Measurements from ENCODE around the gene LIX1L. TPM values are rescaled to one million over a fixed set of nuclear protein-coding genes. Genes with fewer than 3 reads are reported as not detected.

The LIX1L gene
- polyA plus RNA-seq, 1 donor = 12.0 TPM

DNA sequence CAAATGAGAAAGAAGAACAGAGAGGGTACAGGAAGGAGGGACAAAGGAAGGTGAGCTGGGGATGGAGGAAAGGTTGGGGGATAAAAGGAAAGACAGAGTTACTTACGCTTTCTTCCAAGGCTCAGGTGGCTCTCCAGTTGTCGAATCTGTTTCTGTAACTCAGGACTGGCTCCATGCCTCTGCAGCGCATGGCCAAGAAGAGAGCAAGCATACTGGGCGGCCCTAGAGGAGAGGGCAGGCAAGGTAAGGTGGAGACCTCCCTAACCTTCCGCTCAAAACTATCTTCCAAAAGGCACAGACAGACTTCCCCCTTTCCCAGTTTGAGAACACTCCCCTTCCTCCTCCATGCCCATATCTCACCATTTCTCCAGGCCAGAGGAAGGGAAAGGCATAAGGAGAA is 40.2 kb downstream of the LIX1L start:
- Histone ChIP-seq H3K27me3 (ENCODE audit: control insufficient read depth, insufficient read depth, low read length) (no peaks in the 10 kb centered on the region), H3K36me3 (ENCODE audit: control insufficient read depth, insufficient read depth, low read length) (peaks cover 12% of the 10 kb centered on the region), H3K4me3 (ENCODE audit: low read length) (peak overlapping the region; percentile 88), H3K27ac (ENCODE audit: low read length) (no peak overlapping the region), H3K9me3 (ENCODE audit: control insufficient read depth, low read depth, low read length) (no peaks in the 10 kb centered on the region), H3K4me1 (ENCODE audit: control insufficient read depth, insufficient read depth, low read length) (peaks cover 9% of the 10 kb centered on the region)
- no CpG with 5 or more reads among the region's 5 CpGs for WGBS (ENCODE audit: insufficient coverage, low lambda C conversion rate)
- DNase-seq = no peak

DNA sequence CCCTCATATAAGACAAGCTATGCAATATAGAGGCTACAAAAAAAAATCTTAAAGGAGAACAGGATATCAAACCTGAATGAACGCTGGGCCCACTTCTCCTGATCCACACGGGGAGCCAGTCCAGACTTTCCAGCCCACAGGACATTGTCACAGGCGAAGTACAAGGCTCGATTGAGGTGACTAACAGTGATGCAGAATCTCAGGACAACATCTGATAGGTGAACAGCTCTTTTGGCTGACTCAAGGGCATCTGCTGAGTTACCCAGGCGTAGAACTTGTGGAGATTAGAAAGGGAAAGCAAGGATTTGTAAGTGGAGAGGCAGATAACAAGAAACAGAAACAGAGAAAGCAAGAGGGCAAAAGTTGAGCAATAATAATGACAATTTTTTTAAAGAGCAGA is 41.1 kb downstream of the LIX1L start:
- no peaks in the 10 kb centered on the region for H3K9me3 ChIP-seq (ENCODE audit: control insufficient read depth, low read depth, low read length)
- no peak overlapping the region for H3K27ac ChIP-seq (ENCODE audit: low read length)
- no peak for DNase-seq
- WGBS (ENCODE audit: insufficient coverage, low lambda C conversion rate) = 60% methylated on average over 1 of the region's 5 CpGs
- H3K27me3 ChIP-seq (ENCODE audit: control insufficient read depth, insufficient read depth, low read length) = no peaks in the 10 kb centered on the region
- H3K4me3 ChIP-seq (ENCODE audit: low read length) = no peak overlapping the region
- peaks cover 9% of the 10 kb centered on the region for H3K4me1 ChIP-seq (ENCODE audit: control insufficient read depth, insufficient read depth, low read length)
- H3K36me3 ChIP-seq (ENCODE audit: control insufficient read depth, insufficient read depth, low read length) = peaks cover 19% of the 10 kb centered on the region

DNA sequence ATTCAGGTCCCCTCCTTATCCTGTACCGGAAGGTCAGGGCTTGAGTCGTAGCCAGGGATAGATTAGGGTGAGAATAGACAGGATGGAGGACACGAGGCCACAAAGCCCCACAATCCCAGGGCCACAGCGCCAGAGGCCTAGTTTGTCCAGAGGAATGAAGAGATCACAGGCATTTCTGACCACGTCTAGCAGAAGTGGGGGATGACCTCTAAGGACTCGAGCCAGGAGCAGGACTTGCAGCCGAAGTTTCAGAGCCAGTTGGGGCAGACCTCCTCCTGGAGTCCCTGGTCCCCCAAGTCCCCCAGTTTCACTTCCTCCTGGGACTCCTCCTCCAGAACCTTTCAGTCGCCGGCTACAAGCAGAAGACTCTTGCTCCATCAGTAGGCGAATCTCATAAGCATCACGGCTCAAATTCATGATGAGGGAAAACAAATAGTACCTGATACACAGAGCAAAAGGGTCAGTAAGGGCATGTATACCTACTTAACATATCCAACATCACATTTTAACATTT is 45.6 kb downstream of the LIX1L start:
- peaks cover 28% of the 10 kb centered on the region for H3K36me3 ChIP-seq (ENCODE audit: control insufficient read depth, insufficient read depth, low read length)
- no peak overlapping the region for H3K27ac ChIP-seq (ENCODE audit: low read length)
- 100% methylated on average over 2 of the region's 11 CpGs for WGBS (ENCODE audit: insufficient coverage, low lambda C conversion rate)

DNA sequence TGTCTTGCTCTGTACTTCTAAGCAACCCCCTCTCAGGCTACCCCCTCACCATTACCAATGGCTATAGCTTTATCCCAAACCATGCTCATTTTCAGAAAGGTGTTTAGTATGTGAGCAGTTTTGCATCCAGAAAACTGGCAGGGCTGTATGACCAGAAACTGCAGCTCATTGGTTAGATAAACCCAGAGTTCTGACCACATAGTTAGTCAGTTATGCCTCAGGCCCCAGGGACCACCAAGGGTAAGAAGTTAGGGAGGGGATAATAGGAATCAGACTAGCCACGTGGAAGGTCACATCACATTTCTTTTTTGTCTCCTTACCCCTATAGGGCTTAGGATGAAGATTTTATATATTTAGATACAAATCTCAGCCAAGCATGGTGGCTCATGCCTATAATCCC is 49.2 kb downstream of the LIX1L start:
- no peaks in the 10 kb centered on the region for H3K27me3 ChIP-seq (ENCODE audit: control insufficient read depth, insufficient read depth, low read length)
- H3K36me3 ChIP-seq (ENCODE audit: control insufficient read depth, insufficient read depth, low read length) = peaks cover 16% of the 10 kb centered on the region
- DNase-seq = no peak
- H3K4me1 ChIP-seq (ENCODE audit: control insufficient read depth, insufficient read depth, low read length) = no peaks in the 10 kb centered on the region
- H3K4me3 ChIP-seq (ENCODE audit: low read length) = no peak overlapping the region
- no peak overlapping the region for H3K27ac ChIP-seq (ENCODE audit: low read length)
- WGBS (ENCODE audit: insufficient coverage, low lambda C conversion rate) = no CpG with 5 or more reads among the region's 1 CpG
- no peaks in the 10 kb centered on the region for H3K9me3 ChIP-seq (ENCODE audit: control insufficient read depth, low read depth, low read length)

More for the DNA sequence above, 45.6 kb downstream of the LIX1L start:
- Histone ChIP-seq H3K4me1 (ENCODE audit: control insufficient read depth, insufficient read depth, low read length) (no peaks in the 10 kb centered on the region), H3K4me3 (ENCODE audit: low read length) (no peak overlapping the region), H3K9me3 (ENCODE audit: control insufficient read depth, low read depth, low read length) (no peaks in the 10 kb centered on the region), H3K27me3 (ENCODE audit: control insufficient read depth, insufficient read depth, low read length) (no peaks in the 10 kb centered on the region)
- DNase-seq = no peak

DNA sequence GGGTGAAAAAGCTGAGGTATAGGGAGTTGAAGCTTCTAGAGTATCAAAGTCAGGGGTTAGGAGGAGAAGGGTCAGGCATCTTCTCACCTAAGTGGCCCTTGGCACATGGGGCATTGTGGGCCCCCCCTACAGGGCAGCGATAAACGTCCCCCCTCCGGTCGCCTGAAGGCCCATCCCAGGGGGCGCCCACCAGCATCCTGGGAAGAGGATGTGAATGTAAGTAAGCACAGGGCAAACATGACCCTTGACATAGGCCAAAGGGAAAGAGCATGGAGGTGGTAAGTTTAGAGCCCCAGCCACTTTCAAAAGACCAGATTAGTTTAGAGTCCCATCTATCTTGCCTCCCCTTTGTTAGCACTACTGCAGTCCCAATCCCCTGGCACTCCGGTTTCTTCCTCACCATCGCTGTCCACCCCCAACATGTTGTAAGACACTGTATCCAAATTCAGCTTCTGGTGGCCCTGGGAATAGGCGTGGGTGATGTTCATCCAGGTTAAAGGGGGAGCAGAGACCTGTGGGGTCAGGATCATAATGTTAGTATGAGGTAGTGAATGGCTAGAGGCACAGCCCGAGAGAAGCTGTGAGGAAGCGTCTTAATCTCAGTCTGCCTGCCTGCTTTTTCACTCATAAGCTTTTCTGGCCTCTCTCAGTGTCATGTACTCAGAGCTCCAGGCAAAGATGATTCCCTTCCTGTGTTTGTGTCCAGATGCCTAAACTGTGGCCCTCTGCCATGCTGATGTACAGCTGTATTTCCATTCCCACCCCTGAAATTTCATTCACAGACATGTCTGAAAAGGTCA is 50.7 kb downstream of the LIX1L start:
- H3K36me3 ChIP-seq (ENCODE audit: control insufficient read depth, insufficient read depth, low read length) = peaks cover 13% of the 10 kb centered on the region
- 80% methylated on average over 1 of the region's 10 CpGs for WGBS (ENCODE audit: insufficient coverage, low lambda C conversion rate)

DNA sequence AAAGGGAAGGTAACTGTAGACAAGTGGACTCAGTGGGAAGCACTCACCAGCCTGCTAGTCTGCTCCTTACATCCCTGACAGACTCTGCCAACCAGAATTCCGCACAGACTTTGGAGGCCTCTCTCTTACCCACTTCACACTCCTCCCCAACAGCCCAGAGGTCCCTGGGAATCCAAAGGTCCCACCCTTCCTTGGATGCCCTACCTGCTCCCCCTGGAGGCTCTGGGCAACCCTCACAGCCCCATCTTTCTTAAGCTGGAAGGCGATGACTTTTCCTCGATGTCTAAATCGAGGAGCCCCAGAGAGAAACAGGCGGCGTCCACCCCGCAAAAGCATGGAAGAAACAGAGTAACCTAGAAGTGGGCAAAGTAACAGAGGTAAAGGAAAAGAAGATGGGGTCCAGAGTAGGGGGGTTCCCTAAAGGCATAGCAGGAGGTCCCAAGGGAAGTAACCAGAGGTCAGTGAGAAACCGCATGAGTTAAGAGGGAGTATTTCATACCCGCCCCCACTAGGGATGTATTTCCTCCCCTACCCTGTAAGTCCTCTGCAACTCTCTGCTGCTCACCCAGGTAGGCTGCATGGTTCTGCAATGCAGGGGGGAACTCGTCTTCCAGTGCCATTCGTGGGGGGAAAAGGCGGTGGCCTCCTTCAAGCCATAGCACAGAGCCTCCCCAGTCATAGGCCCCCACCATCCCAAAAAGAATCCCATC is 56.4 kb downstream of the LIX1L start:
- H3K27ac ChIP-seq (ENCODE audit: low read length) = no peak overlapping the region

More for the DNA sequence above, 50.7 kb downstream of the LIX1L start:
- no peaks in the 10 kb centered on the region for H3K4me1 ChIP-seq (ENCODE audit: control insufficient read depth, insufficient read depth, low read length)
- H3K27me3 ChIP-seq (ENCODE audit: control insufficient read depth, insufficient read depth, low read length) = no peaks in the 10 kb centered on the region
- no peak overlapping the region for H3K4me3 ChIP-seq (ENCODE audit: low read length)
- no peak for DNase-seq
- no peak overlapping the region for H3K27ac ChIP-seq (ENCODE audit: low read length)
- no peaks in the 10 kb centered on the region for H3K9me3 ChIP-seq (ENCODE audit: control insufficient read depth, low read depth, low read length)

DNA sequence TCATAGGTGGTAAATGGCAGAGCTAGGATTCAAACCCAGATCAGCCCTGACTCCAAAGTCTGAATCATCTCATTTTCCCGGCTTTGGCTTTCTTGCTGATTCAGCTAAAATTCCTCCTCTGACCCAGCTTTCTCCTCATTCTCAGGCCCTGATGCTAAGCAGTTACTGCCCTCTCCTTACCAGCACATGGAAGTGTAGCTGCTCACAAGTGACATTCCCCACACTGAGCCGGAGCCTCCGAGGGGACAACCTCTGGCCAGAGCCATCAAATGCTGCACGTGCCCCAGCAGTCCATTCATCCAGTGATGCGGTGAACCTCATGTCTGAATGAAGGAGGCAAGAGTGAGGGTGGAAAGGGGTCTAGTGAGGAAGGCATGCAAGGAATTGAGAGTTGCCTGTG is 59.1 kb downstream of the LIX1L start:
- Histone ChIP-seq H3K4me1 (ENCODE audit: control insufficient read depth, insufficient read depth, low read length) (no peaks in the 10 kb centered on the region), H3K27me3 (ENCODE audit: control insufficient read depth, insufficient read depth, low read length) (no peaks in the 10 kb centered on the region), H3K4me3 (ENCODE audit: low read length) (no peak overlapping the region), H3K27ac (ENCODE audit: low read length) (no peak overlapping the region), H3K36me3 (ENCODE audit: control insufficient read depth, insufficient read depth, low read length) (no peaks in the 10 kb centered on the region), H3K9me3 (ENCODE audit: control insufficient read depth, low read depth, low read length) (no peaks in the 10 kb centered on the region)
- WGBS (ENCODE audit: insufficient coverage, low lambda C conversion rate) = no CpG with 5 or more reads among the region's 5 CpGs
- DNase-seq = no peak

More for the DNA sequence above, 56.4 kb downstream of the LIX1L start:
- no peaks in the 10 kb centered on the region for H3K4me1 ChIP-seq (ENCODE audit: control insufficient read depth, insufficient read depth, low read length)
- H3K4me3 ChIP-seq (ENCODE audit: low read length) = no peak overlapping the region
- H3K27me3 ChIP-seq (ENCODE audit: control insufficient read depth, insufficient read depth, low read length) = no peaks in the 10 kb centered on the region
- no peak for DNase-seq
- H3K9me3 ChIP-seq (ENCODE audit: control insufficient read depth, low read depth, low read length) = no peaks in the 10 kb centered on the region
- H3K36me3 ChIP-seq (ENCODE audit: control insufficient read depth, insufficient read depth, low read length) = no peaks in the 10 kb centered on the region
- WGBS (ENCODE audit: insufficient coverage, low lambda C conversion rate) = no CpG with 5 or more reads among the region's 12 CpGs

DNA sequence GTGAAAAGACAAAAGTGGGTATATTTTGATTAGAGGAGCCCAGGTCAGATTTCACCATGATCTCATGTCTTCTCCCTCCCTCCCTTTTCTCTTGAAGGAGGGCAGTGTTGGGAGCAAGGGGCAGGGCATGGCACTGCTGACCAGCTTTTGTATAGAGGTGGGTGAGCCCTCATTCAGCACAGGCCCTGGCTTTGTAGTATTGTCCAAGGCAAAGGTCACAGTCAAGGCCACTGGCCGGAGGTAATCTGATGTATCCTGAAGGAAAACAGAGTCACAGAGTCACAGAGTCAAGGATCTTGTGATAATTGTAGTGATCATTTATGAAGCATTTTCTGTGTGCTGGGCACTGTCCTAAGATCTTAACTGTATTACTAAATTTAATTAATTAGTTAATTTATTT is 59.8 kb downstream of the LIX1L start:
- Histone ChIP-seq H3K36me3 (ENCODE audit: control insufficient read depth, insufficient read depth, low read length) (no peaks in the 10 kb centered on the region), H3K27me3 (ENCODE audit: control insufficient read depth, insufficient read depth, low read length) (no peaks in the 10 kb centered on the region), H3K9me3 (ENCODE audit: control insufficient read depth, low read depth, low read length) (no peaks in the 10 kb centered on the region), H3K27ac (ENCODE audit: low read length) (no peak overlapping the region), H3K4me3 (ENCODE audit: low read length) (no peak overlapping the region), H3K4me1 (ENCODE audit: control insufficient read depth, insufficient read depth, low read length) (no peaks in the 10 kb centered on the region)
- DNase-seq = no peak
- no CpG with 5 or more reads among the region's 1 CpG for WGBS (ENCODE audit: insufficient coverage, low lambda C conversion rate)

DNA sequence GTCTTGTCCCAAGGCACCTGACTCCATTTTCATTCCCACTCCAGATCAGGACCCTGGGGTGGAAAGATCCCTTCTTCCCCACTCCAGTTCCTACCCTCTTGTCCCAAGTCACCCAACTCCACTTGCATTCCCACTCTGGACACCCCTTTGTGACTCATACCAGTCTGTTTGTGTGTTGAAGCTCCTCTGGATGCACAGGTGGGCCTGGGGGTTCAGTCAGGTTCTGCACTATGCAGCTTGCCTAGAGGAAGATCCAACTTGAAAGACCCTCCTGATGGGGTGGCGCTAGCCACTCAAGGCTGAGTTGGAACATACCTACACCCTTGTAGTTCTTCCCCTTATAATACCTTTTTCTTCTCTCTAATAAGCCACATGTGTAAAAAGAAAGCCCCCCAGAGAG is 62.3 kb downstream of the LIX1L start:
- Histone ChIP-seq H3K27ac (ENCODE audit: low read length) (no peak overlapping the region), H3K36me3 (ENCODE audit: control insufficient read depth, insufficient read depth, low read length) (no peaks in the 10 kb centered on the region), H3K4me1 (ENCODE audit: control insufficient read depth, insufficient read depth, low read length) (peaks cover 13% of the 10 kb centered on the region), H3K9me3 (ENCODE audit: control insufficient read depth, low read depth, low read length) (no peaks in the 10 kb centered on the region), H3K27me3 (ENCODE audit: control insufficient read depth, insufficient read depth, low read length) (no peaks in the 10 kb centered on the region), H3K4me3 (ENCODE audit: low read length) (no peak overlapping the region)
- DNase-seq = no peak
- WGBS (ENCODE audit: insufficient coverage, low lambda C conversion rate) = no CpG with 5 or more reads among the region's 1 CpG

DNA sequence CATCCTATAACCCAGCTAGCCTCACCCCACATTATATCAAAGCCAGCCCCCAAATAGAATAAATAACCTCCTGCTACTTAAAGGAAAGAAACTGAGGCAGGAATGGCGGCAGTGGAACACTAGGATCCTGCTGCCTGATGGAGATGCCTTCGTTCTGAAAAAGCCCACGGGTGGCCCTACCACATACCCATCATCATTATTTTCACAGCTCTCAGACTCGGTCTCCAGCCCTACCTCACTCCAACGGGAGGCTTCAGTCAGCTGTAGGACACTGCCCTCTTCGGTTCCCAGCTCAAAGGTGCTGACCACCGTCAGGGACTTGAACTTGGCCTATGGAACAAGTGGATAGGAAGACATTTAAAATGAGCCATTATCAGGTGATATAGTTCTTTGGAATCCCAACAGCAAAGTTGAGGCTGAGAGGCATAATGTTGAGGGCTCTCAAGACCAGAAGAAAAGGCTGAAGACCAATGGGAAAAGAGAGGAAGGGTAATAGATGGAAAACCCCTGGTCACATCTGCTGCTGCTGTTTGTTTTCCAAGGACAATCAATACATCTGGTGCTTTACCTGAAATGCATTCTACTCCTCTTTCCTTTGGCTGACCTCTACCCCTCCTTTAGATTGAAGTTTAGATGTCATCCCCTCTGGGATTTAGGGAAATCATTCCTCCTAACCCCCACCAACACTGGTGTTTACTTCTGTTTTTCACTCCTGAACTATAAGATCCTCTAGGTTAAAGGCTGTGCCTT is 64.3 kb downstream of the LIX1L start:
- H3K4me1 ChIP-seq (ENCODE audit: control insufficient read depth, insufficient read depth, low read length) = peaks cover 13% of the 10 kb centered on the region
- H3K27me3 ChIP-seq (ENCODE audit: control insufficient read depth, insufficient read depth, low read length) = no peaks in the 10 kb centered on the region
- DNase-seq = no peak
- no peaks in the 10 kb centered on the region for H3K36me3 ChIP-seq (ENCODE audit: control insufficient read depth, insufficient read depth, low read length)
- no peak overlapping the region for H3K27ac ChIP-seq (ENCODE audit: low read length)
- no peaks in the 10 kb centered on the region for H3K9me3 ChIP-seq (ENCODE audit: control insufficient read depth, low read depth, low read length)
- WGBS (ENCODE audit: insufficient coverage, low lambda C conversion rate) = no CpG with 5 or more reads among the region's 7 CpGs
- no peak overlapping the region for H3K4me3 ChIP-seq (ENCODE audit: low read length)

Data from large intestine (tissue), 3 donors.